ENCODE data around the gene UBE2F.

DNA sequence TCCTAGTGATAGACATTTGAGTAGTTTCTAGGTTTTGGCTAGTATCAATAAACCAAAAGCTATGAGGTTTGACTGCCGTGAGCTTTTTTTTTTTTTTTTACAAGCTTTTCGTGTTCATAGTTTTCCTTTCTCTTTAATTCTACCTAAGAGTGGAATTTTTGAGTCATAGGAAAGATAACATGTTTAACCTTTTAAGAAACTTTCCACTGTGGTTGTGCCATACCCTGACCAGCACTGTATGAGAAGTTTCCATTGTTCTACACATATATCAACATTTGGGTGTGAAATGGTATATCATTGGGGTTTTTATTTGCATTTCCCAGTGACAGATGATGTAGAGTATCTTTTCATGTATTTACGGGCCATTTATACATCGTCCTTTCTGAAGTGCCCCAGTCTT lies 31.7 kb downstream of the UBE2F start:
- TF ChIP-seq POLR2A (IDR thresholded peaks at IDR 0.05; ENCODE audit: low read depth, low read length) (no peak), TAF1 (IDR thresholded peaks at IDR 0.05; ENCODE audit: low read depth, low read length) (no peak)
